GM18858 (cell line): ENCODE data around the gene ISCA1.
"Not testable (repeated sequence)": the region's sequence is repeated elsewhere in the genome, so short reads cannot be mapped to it uniquely, and the experiment has no call there.

Source experiments
- ATAC-seq: cut with Tn5 transposase; IDR thresholded peaks from one replicate; pipeline ENCODE4 v1.9.1; 2021; ENCODE audit not compliant: unreplicated experiment

ISCA1 gene

DNA sequence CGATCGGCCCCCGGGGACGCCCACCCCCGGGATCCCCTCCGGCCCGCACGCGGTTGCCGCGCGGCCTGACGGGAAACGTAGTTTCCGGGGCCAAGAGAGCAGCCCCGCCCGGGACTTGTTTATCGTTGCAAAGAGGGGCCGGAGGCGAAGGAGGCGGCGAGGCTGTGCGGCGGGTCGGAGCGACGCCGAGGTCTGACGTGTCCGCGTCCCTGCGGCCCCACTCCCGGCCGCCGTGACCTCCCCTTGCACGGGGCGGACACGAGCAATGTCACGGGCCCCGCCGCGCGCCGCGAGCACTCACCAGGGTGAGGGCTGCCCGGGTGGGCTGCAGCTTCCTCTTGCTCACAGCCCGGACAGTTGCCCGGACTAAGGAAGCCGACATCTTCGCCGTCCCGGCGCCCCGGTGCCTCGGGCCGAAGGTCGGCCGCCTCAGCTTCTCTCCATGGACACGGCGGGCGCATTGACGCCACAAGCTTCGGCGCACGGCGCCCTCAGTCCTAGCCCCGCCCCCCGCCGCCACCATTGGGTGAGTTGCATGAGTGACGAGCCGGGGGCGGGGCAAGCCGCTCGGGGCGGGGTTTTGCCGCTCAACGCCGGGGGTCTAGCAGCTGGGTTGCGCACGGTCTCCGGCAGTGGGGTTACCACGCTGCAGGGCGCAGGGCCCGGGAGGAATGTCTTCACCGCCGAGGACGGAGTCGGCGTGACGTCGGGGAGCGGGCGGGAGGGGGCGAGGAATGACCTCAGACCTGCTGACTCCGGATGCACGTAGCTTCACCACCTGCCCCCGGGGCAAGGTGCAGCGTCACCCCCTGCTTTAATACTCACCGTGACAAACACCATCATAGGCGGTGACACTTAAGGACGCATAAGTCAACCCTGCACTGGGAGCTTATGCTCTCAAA, at the start of gene ISCA1:
Gene ISCA1 (minus strand): TSS at position 462 of the 902 bp plus-strand sequence. CDS start 80 bp downstream, at position 382.
- peak; percentile 58 for ATAC-seq

DNA sequence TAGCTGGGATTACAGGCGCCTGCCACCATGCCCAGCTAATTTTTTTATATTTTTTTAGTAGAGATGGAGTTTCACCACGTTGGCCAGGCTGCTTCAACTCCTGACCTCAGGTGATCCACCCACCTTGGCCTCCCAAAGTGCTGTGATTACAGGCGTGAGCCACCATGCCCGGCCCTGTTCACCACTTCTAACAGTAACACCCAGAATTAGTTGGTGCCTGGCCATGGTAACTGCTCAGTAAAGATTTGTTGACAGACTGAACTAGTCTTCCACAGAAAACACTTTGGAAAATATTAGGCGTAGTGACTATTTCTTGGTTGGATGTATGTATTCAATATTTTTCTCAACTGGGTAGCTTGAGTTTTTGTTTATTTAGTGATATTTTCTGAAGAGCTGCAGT, 47.8 kb upstream of the ISCA1 start:
- ATAC-seq, result no peak

DNA sequence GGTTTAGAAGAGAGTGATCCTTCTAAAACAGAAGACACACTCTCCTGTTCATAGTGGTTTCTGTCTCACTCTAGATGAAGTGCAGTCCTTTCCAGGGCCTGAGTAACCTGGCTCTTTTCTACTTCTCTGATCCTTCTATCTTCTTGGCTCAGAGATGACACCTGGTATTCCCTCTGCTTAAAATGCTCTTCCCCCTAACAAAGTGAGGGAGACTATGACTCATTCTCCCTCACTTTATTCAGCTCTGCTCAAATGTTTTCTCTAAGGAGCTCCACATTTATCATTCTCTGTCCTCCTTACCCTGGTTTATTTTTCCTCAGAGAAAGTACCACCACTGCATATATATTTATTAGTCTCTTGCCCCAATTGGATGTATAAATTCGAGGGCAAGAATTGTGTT, 47.3 kb upstream of the ISCA1 start:
- no peak for ATAC-seq

DNA sequence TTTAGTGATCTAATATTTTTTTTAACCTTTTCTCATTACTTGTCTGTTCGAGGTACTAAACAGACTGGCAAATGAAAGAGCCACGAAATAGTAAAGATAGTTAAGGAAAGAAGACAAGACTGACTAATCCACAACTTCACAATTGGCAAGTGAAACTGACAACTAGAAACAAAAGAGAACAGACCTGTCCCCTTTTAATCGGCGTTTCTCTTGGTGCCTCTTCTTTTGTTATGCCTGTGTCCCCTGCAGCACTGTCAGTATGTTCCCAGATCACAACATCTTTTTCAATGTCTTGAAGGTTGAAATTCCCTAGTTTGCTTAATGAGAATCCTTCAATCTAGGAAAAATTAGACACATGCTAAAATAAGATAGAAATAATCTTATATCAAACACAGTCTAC, 45.8 kb upstream of the ISCA1 start:
- ATAC-seq, result no peak

DNA sequence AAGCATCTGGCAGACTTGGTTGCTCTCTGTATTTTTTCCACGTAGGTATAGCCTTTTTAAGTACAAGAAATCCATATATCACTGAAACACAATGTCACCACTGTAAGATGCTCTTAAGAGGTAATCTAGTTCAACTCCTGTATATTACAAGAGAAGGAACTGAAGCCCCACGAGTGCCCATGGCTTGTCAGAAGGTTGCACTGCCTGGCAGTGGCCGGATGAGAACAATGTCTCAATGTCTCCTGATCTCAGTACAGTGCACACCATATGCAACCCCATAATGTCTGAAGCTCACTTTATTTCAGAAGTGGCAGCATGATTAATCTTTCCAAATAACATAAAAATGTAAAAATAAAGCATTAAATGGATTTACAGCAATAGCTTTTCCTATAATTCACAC, 44.2 kb upstream of the ISCA1 start:
- ATAC-seq, result no peak

DNA sequence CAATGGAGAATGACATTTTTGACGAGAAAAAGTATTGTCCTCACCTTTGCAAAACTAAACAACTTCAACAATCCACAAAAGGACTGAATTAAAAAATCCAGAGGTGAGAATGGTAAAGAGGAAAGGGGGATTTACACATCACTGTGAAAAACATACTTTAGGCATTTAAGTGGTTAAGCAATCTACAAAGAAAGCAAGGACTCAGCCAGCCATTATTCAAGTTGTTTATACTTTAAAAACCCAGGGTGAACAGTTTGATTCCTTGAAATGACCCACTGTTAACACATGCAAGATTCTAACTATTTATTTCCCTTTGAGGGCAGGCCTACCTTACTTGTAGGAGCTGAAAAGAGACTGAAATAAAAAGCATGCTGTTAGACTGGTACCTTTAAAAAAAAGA, 42.6 kb upstream of the ISCA1 start:
- ATAC-seq, result no peak

DNA sequence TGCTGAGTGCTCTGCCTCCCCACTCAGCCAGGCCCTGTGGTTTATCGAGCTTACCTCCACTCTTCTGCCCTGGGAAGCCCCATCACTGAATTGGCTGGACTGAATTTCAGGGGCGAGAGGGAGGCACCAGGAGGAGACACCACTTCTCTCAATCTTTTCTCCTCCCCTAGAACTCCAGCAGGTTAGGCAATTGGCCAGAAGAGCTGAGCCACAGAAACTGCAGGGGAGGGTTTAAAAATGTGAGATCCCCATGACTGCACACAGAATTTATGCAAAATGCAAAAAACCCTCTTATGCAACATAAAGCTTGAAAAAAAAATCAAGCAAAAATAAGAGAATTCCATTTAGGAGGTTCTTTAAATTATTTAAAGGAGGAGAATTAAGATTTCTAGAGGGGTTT, 42.0 kb upstream of the ISCA1 start:
- peak; percentile 46 for ATAC-seq

DNA sequence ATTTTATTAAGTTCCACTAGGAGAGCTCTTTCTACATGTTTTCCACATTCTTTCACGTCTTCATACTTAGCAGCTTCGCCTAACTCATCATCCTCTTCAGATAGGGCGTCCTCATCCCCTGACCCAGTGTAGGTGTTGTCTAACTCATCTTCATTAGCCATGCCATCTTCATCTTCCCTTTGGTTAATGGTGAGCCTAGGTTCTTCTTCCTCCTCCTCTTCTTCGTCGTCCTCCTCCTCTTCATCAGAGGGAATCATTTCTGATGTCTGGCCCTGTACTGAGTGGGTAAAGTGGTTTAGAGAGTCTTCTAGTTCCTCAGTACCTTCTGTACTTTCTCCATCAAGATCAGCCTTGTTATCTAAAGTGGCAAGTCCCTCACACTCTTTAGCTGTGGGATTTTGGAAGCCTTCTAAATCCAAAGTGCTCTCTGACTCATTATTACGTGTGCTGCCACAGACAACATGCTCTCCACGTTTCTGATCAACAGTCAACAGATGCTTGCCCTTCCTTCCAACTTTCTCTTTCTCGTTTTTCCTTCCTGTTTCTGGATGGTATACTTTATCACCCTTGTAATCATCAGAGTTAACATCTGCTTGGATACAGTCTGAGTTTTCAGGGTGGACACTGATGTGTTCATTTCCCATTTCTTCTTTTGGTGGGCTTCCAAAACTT, 40.8 kb upstream of the ISCA1 start:
- no peak for ATAC-seq

DNA sequence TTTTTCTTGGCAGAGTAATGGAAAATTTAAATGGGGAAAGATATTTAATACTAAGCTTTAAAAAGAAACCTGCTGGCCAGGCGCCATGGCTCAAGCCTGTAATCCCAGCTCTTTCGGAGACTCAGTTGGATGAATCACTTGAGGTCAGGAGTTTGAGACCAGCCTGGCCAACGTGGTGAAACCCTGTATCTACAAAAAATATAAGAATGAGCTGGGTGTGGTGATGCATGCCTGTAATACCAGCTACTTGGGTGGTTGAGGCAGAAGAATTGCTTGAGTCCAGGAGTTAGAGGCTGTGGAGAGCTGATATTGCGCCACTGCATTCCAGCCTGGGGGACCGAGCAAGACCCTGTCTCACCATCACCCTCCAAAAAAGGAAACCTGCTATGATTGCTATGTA, 39.0 kb upstream of the ISCA1 start:
- ATAC-seq, result no peak

DNA sequence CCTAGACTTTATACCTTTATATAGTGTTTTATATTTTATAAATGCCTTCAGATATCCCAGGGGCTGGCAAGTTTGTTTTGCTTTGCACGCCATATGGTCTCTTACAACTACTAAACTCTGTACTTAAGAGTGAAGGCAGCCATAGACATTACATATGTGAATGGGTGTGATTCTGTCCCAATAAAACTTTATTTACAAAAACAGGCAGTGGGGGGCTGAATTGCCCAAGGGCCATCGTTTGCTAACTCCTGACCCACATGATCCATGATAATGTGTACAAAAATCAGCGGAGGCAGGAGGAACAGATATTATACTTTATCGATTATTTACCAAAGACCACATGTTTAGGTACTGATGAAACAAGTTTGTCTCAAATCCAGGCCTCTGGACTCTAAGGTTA, 35.8 kb upstream of the ISCA1 start:
- ATAC-seq, result no peak

DNA sequence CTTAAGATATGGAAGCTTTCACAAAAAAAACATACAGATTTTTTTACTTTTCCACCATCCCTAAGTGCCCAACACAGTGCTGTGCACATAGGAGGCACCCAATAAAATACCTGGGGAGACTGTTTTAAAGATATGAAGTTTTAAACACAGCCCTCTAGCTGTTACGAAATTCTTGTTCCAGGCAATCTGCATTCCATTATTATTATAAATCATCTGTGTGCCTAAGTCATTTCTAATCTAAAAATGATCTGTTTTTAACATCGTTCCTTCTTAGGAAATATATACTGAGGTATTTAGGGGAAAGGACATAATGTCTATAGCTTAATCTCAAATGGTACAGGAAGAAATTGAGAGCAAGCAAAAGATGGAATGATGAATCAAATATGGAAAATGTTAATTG, 32.7 kb upstream of the ISCA1 start:
- no peak for ATAC-seq

DNA sequence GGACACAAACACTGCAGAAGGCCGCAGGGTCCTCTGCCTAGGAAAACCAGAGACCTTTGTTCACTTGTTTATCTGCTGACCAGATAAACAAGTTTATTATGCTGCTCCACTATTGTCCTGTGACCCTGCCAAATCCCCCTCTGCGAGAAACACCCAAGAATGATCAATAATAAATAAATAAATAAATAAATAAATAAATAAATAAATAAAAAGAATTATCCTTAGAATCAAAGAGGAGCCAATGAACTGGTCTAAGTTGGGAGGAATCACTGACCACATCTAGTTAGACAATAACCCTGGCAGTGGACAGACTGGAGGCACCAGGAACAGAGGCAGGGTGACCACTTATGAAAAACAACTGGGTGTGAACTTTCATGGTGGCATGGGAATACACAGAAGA, 30.6 kb upstream of the ISCA1 start:
- not testable (repeated sequence) for ATAC-seq

DNA sequence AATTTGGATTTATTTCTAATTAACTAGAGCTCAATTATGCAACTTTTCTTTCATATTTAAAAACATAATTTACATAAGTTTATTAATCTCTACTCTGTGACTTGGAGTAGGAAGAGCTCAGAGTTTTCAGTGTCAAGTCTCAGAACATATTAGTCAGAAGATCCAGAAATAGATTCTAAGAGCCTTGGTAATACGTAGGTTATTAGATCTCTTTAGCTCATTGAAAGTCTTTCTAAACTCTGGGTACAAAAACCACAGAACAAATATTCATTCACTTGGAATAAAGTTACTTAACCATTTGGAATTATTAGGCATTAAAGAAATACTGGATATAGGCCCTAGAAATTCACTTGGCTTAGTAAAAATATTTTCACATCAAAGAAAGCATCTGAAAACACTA, 26.3 kb upstream of the ISCA1 start:
- no peak for ATAC-seq

DNA sequence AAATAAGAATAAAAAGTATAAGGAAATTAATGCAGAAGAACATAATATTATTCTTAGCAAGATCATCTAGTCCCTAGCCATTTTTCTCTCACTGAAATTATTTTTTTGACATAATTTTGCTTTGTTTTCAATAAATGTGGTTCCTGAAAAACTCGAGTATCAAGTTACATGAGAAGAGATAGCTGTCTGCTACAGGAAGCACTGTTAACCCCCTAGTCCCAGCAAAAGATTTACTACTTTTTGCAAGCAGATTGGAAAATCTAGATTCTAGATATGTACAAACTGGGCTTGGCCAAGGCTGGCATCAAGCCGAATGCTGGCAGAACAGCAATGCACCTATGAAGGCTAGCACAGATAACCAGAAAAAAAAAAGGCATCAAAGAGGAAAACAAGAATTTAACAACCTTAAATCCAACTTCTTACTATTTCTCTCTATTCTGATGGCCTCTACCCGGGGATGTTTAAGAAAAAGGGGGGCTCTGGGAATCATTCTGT, 21.9 kb upstream of the ISCA1 start:
- ATAC-seq, result no peak

DNA sequence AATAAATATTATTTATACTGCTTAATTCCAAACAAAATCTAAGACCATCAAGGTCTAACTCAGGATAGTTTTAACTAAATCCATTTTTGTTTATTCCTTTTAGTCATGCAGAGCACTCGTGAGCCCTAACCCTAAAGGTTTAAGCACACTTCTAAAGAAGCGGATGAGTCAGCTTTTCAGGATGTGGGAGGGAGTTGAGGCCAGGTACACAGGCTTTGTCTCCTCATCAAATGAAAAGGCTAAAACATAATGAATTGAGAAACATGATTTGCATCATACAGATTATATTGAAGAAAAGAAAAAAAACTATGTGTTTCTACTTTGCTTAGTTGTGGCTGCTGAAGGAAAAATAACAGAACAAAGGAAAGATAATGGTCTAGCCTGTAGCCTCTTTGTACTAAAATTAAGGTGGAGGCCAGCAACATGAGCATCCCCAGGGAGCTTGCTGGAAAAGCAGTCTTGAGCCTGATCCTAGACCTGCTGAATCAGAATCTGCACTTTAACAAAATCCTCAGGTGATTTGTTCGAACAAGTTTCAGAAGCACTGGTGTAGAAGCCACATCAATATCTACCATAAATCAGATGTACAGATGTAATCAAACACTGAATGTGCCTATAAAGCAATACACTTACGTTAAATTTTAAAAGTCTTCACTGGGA, 21.1 kb upstream of the ISCA1 start:
- no peak for ATAC-seq

DNA sequence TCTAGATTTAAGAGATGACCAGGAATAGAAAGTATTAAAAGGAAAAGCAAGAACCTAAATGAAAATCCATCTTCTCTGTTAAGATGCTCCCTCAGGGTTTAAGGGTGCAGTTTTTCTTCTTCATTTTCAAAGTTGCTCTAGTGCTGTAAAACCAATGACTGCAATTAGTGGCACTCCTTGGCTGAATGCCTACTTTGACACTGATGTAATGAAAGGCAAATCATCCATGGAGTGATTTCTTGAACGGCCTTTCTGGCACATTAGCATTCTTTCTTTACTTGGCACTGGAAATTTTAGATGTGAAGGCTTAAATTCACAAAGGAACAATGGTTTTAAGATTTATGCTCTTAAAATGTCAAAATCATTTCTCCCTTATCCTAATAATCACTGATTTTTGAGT, 19.3 kb upstream of the ISCA1 start:
- ATAC-seq, result no peak

DNA sequence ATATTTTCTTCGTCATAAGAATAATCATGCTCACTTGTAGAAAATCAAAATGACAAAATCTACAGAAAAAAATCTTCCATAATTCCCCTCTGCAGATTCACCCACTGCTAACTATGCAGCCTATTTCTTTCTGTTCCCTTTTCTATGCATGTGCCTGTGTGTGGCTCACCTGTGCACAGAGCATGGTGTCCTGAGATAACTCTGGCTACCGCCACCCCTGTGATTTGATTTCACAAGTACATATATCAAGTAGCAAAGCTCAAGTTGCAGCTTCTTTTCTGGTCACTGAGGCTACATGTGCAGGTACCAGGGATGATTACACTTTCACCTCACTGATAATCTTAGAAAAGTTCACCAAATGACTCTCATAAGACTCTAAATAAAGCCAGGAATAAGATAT, 18.4 kb upstream of the ISCA1 start:
- no peak for ATAC-seq

DNA sequence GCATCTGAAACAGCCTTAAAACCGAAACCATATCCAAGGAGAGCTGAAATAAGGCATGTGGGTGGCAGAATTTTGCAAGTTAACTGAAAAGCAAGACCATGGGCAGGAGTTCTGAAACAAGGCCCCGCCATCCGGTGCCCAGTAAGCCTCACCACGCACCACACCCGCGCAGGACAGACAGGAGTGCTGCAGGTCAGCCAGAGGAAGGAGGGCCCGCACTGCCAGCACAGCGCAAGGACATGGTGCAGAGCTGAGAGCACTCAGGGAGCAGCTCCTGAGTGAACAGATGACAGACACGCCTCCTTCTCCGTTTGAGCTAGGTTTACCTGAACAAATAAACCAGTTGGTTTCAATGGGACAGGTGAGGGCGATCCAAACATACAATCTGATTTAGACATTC, 16.5 kb upstream of the ISCA1 start:
- no peak for ATAC-seq

DNA sequence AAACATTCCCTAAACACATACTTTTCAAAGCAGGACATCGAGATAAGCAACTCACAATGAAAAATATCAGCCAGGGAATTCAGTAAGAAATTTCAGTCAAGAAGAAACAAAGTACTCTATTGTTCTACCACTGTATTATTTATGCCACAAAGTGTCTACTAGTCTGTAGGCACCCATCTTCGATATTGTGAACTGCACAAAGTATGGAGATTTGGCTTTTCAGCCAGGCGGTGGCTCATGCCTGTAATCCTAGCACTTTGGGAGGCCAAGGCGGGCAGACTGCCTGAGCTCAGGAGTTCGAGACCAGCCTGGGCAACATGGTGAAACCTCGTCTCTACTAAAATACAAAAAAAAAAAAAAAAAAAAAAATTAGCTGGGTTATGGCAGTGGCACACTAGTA, 8.0 kb upstream of the ISCA1 start:
- not testable (repeated sequence) for ATAC-seq

DNA sequence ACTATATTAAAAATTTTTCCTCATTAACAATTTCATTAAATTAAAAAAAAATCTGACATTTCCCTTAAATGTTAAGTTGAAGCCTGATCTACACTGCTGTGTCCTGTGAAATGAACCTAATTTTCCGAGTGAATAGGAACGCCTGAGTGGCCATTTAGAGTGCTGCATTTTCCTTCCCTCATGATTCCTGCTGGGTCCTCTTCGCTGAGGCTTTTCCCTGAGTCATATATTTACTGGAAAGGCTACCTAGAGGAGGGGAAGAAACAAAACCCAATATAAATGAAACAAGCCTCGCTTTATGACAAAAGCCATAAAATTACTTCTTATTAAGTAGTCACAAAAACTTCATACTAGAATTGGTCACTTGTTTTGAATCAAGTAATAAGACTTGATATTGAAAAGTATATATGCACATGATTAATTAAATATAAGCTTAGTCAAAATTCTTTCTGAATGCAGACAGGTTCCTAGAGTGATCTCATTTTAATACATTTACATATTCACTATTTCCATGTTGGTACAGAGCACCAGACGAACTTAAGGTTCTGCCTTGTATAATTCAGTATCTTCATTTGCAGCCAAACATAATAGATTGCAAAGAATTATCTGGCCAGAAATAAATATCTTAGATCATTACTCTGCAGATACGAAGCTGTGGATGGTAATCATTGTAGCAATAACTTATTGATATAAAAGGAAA, 6.3 kb upstream of the ISCA1 start:
- ATAC-seq, result no peak

DNA sequence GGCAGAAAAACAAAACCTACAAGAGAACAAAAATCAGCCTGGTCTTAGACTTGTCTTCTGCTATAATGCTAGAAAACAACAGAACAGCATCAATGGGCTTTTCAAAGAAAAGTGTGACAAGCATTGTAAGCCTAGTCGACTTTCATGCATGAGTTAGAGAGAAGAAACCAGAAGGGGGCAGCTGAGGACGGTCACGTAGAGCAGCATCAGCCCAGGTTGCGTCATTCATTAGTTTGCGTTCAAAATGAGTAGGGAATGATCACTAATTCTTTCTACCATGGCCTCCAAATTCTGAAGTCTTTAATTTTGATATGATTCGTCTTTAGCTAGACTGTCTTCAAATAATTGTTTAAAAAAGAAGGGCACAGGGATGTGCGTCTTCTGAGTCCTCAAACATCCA, 4.7 kb upstream of the ISCA1 start:
- ATAC-seq, result no peak
